ENCODE measurements around the gene PHF2. TPM values are rescaled to one million over a fixed set of nuclear protein-coding genes. Genes with fewer than 3 reads are reported as not detected.

Gene PHF2
- total RNA-seq, 1 donor from 2014 or later: 13.9 TPM

DNA sequence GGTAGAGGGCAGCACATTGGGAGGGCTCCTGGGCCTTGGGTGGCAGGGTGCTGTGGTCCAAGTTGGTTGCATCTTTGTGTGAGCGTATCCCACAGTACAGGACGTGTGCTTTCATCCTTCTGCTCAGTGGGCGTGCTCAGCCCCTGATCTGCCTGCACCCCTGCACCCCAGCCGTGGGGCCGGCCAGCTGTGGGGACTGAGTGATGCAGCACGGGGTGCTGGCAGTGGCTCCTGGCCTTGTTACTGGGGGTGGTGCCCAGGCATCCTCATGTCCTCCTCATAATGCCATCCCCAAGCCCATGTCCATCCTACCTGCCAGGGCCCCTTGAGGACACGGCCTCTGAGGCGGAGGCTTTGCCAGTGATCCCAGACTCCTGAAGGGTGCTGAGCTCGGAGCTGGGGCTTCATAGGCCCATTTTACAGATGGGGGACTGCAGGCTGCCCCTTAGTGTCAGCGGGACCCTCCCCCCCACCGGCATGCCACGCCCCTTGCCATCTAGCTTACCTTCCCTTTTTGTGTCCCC is 100.7 kb downstream of the PHF2 start:
- DNase-seq (ENCODE audit: low read depth in 2 of 2): no peak

DNA sequence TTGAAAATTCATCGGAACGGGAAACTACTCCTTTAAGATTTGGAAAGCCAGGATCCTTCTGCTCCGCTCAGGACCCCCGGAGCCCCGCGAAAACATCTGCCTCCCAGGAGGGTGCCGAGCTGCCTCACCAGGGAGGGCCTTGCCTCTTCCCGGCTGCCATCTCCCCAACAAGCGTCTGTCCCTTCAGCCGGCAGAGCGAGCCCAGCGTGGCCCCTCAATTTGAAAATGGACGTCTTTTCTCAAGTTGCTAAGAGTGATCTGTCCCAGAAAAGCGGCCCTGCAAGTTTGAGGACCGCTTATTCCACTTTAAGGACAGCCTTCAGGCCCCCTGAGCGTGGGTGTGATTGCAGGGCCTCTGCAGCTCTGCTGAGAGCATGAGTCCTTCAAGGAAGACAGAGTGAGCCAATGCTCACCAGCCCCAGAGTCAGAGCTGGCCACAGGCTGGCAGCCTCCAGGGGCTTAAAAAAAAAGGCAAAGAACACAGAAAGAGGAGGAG is 101.3 kb downstream of the PHF2 start:
- DNase-seq (ENCODE audit: low read depth in 2 of 2): no peak

DNA sequence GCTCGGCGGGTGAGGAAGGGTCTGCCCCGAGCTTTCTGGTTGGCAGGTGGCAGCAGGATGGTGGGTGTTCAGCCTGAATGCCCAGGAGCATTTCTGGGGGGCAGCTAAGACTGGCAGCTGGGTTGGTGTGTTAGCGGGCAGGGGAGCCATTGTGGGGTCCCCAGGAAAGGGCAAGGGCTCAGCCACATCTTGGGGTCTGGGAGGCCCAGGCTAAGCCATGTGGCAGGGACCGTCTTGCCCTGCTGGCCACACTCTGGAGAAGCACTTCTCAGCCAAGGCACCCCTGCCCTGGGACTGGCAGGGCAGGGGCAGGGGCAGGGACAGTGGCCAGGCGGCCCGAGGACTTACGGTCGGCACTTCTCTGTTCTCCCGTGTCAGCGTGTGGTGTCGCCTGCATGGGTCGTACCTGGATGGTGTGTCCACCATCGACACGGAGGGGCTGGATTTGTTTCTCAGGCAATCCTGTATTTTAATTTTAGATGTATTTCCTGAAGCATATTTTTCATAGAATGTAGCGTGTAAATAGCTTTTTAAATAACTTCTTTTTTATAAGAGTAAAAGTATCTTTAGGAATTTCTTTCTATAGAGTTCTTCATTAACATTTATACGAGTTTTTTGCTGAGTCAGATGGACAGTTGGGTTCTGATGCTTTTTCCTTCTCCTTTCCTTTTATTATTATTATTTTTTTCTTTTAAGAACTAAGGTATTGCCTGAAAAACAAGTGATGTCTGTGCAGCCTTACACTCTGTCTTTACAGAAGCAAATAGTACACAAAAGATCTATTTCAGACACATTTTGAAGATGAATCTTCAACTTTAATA is 102.0 kb downstream of the PHF2 start:
- DNase-seq (ENCODE audit: low read depth in 2 of 2): no peak

DNA sequence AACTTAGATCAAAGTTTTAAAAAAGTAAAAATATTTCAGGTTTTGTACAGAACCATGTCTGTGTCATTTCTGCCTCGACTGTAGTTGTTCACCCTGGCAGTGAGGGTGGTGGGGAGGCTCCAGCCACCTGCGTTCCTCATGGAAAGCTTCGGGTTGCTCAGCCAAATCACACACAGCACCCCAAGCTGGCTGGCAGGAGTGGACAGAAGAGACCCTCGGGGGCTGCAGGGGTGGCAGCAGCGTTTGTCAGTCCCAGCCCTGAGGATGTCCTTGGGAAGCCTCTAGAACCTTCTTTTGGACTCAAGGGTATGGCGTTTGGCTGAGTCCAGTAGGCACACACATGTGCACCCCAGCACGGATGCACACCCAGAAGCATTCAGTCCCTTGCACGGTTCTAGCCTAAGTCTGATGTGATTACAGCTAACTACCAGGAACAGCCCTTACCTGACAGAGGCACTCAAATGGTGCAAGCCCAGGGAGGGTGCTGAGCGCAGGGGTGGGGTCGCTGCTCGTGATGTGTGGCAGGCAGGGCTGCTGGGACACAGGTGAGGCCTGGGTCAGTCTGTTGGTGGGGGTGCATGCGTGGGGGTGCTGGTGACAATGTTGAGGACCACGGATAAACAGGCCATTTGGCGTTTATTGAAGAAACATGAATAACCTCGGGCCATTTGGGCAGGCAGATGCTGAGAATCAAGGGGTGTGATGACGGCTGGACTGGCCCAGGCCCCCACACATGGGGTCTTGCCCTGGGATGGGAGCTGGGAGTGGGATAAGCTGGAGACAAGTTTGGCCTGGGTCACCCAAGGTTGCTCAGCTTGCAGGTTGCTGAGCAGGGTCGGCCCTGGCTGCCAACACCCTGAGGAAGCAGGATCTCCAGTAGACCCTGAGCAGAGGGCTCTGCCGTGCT is 103.4 kb downstream of the PHF2 start:
- no peak for DNase-seq (ENCODE audit: low read depth in 2 of 2)

DNA sequence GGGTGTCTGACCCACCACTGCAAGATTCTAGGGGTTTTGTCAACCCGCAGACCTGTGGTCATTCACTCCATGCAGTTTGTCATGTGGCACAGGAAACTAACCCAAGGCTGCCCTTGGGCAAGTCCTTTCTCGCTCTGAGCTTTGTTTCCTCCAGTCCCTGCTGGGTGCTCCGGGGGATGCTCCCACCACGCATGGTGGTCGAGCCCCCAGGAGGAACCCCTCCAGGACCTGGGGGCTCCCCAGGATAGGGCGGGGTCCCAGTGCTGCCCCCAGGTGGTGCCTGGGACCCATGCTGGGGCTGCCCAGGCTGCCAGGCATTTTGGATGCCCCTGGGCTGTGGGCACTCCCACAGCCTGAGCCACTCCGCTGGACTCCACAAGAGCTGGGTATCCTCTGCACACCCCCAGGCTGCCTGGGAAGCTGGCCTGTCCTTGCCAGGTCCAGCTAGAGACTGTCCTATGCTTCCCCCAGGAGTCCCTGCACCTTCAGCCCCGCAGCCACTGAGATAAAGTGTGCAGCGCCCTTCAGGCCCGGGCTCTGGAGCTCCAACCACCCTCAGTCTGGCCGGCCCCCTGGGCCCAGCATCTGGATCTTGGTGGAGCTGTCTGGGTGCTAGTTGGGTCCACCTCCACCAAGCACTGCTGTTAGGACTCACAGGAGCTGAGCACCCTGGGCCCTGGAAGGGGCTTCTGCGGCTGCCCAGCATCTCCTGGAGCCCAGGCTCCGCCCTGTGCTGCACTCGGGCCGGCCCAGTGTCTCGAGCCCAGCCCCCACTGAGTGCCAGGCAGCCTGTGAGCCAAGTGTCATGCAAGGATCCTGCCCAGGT is 104.3 kb downstream of the PHF2 start:
- DNase-seq (ENCODE audit: low read depth in 2 of 2): no peak

DNA sequence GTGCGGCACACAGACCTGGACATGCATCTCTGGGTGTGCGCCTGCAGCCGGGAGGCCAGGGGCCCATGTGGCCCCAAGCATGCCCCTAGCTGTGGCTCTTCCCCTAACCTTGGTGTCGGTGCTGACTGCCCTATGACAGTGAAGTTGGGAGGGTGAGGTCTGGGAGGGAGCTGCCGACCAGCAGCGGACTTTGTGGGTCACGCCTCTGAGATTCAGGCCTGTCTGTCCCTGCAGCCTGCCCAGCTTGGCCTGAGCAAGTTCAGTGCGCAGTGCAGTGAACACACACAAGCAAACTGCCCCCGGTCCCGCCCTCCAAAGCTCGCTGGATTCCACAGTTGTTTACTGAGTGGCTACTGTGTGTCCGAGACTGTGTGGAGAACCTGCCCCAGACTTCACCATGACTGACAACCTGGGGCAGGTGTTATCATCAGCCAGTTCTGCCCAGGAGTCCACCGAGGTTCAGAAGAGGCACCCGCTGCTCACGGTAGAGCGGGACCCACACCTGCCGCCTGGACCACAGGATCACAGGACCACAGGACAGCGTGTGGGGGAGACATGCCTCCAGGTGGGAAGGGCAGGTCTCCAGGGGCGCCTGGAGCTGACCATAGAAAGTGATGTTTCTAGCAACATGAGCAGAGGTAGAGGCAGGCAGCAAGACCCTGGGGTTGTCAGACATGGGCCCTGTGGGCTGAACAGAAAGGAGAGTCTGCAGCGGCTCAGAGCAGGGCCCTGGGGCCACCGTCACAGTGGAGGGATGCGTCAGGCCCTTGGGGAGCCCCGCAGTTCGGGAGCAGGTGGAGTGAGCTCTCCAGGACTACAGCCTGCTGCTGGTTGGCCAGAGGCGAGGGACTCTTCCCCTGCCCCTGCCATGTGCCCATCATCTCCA is 105.1 kb downstream of the PHF2 start:
- no peak for DNase-seq (ENCODE audit: low read depth in 2 of 2)

DNA sequence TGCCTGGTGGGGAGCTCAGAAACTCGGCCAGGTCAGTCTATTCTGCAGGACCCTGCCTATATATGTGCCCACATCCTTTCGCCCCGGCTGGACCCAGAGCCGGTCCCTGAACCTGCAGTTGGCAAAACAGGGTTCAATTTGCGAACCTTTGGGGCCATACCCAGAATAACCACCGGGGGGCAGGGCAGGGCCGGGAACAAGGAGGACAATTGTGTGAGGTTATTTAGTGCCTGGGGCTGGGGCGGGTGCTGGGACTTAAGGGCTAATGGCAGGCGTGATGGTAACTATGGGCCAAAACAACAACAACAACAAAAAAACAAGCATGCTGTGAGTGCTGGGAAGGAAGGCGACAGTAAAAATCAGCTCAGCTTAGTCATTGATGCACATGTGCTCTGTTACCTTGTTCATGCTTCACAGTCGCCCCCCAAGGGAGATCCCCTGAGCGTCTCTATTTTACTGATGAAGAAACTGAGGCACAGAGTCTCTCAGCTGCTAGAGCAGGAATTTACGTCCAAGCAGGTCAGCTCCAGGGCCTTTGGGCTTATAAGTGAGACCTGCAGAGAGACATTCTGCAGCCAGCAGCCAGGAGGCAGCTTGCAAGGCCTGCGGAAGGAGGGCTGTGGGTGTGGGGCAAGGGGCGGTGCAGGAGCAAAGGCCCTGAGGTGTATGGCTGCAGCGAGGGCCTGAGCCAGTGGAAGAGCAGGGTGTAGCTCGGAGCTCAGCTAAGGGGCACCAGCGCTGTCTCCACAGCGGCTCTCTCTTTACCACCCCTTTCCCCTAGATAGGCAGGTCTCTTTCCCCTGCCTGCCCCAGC is 106.0 kb downstream of the PHF2 start:
- peak; percentile 61 to 65 for DNase-seq (ENCODE audit: low read depth in 2 of 2)

DNA sequence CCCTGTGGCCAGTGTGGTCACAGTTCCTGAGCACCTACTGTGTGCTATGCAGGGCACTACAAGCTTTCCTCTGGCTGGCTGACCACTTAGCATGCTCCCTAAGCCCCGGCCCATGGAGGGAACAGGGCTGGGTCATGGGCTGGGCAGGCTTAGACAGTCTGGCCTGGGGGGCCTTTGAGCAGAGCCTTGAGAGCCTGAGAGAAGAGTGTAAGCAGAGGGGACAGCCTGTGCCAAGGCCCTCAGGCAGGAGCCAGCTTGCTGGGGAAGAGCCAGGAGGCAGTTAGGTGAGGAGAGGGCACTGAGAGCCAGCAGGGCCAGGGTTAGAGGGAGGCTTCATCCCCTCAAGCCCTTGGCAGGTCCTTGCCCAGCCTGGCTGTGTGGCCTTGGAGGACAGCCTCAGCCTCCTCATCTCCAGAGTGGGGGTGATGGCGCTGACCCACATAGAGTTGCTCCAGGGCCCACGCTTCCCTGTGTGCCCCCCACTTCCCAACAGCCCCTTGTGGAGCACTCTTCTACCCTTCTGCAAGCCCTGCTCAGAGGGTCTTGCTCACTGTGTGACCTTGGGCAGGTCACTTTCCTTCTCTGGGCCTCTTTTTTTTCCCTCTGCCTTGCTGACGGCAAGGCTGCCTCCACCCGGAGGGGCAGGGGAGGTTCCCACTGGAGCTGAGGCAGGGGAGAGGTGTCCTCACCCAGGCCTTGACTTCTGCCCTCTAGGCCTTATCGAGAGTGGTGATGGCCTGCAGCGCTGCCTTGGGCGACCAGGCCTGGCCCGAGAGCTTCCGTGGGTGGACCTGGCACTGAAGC is 107.1 kb downstream of the PHF2 start:
- no peak for DNase-seq (ENCODE audit: low read depth in 2 of 2)

DNA sequence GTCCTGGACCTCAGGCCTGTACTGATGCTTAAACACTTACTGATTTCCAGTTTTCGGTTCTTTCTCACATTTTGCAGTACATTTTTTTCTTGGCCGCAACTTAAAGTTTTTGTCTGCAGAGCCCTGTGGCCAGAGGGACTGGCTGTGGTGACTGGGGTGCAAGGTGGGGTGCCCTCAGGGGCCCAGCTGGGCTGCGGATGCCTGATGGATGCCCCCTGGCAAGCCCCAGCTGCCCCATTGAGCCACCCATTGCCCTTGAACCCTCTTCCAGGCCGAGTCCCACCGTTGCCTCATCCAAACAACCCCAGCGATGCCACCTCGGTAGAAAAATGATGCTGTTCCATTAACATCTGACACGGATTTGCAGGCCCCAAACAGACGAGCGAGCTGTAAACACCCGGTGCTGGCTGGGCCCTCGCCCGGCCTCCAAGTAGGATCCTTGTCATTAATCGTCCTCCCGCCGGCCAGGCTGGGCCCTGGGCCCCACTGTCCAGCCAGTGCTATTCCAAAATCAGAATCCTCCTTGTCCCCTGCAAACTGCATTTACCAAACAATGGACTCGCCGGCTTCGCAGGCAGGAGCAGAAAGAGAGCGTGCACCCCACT is 107.9 kb downstream of the PHF2 start:
- DNase-seq (ENCODE audit: low read depth in 2 of 2): no peak

DNA sequence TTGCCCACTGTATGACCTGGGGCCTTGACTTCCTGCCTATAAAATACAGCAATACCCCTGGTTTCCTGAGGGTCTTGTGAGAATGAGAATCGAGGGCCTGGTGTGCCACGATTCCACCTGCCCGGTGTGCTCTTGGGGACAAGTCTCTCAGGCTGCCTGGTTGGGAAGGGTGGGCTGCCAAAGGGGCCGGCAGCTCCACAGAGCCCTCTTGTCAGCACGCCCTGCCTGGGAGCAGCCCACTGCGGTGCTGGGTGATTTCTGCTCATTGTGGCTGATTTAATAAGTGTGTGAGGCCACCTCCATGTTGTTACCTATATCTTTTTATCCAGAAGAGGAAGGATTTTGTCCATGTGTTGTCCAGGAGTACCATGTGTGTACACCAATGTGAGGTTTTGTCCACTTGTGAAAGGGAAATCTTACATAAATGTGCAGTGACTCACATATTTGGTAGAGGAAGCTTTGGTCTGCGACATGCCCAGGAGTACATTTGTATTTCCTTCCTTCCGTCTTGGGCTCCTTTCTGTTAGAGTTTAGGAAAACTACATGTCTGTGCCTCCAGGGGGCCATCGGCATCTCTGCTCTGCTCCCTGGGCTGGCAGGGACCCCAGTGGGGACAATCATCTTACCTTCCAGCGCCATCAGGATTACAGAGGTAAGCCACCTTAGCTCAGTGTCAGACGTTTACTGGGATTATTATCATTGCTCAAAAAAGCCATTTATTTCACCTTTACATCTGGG is 108.6 kb downstream of the PHF2 start:
- DNase-seq (ENCODE audit: low read depth in 2 of 2): peak in 1 of 2 donors; percentile 42

DNA sequence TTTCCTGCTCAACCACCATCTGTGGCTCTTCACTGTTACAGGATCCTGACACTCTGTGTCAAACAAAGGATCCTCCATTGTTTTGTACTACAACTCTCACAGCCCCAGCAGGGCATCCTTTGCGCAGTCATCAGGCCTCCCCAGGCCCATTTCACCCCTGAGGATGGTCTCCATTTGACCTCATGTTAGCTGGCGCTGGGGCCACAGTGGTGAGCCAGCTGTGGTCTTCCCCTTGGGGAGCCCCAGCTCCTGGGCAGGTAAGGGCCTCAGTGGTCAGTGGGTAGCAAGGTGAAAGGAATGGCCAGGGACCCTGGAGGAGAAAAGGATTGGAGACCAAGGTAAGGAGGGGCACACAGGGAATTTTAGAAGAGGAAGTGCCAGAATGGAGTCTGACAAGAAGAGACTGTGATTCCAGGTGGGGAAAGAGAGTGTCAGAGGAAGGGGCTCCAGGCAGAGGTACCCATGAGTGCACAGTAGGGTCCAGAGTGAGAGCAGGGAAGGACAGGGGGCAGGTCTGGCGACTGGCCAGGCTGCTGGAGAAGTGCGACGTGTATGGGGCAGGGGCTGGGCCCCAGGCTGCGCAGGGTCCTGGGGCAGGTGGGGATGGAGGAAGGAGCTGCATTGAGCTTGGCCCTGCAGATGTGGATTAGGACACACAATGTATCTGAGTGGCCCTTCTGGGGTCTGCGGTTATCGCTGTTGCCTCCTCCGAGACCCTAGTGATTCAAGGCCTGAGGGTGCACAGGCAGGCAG is 109.9 kb downstream of the PHF2 start:
- no peak for DNase-seq (ENCODE audit: low read depth in 2 of 2)

DNA sequence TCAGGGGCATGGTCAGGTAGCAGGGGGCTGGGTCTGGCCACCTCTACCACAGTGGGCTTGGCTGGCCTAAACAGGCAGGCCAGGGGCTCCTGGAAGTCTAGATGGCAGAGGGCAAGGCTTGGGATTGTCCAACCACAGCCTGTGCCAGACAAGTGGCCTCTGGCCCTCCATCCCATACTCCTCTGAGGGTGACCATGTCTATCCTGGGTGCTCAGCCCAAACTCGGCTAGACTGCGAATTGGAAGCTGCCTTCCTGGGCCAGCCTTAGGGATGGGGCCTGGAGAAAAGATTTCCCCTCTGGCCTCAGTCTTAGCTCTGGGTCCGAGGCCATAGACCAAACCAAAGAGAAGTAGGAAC is 110.5 kb downstream of the PHF2 start:
- DNase-seq (ENCODE audit: low read depth in 2 of 2): no peak

DNA sequence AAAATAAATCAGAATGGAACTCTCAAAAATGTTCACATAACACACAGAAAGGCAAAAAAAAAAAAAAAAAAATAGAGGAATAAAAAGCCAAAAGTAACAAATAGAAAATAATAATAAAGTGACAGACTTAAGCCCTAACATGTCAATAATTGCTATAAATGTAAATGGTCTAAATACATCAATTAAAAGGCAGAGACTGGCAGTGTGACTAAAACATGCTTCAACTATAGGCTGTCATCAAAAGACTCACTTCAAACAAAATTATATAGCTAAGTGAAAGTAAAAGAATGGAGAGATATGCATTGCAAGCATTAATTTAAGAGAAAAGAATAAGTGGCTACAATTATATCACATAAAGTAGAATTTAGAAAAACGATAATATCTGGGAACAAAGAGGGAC is 114.2 kb downstream of the PHF2 start:
- DNase-seq (ENCODE audit: low read depth in 2 of 2): no peak

DNA sequence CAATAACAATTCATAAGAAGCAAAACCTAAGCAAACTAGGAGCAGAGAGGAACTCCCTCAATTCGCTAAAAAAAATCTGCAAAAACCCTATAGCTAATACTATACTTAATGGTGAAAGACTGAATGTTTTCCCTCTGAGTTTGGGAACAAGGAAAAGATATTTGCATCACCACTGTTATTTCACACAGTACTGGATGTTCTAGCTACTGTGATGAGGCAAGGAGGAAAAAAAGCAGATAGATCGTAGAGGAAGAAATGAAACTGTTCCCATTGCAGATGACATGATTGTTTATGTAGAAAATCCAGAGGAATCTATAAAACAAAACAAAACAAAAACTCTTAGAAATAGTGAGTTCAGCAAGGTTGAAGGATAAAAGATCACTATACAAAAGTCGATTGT is 116.7 kb downstream of the PHF2 start:
- DNase-seq (ENCODE audit: low read depth in 2 of 2): no peak

DNA sequence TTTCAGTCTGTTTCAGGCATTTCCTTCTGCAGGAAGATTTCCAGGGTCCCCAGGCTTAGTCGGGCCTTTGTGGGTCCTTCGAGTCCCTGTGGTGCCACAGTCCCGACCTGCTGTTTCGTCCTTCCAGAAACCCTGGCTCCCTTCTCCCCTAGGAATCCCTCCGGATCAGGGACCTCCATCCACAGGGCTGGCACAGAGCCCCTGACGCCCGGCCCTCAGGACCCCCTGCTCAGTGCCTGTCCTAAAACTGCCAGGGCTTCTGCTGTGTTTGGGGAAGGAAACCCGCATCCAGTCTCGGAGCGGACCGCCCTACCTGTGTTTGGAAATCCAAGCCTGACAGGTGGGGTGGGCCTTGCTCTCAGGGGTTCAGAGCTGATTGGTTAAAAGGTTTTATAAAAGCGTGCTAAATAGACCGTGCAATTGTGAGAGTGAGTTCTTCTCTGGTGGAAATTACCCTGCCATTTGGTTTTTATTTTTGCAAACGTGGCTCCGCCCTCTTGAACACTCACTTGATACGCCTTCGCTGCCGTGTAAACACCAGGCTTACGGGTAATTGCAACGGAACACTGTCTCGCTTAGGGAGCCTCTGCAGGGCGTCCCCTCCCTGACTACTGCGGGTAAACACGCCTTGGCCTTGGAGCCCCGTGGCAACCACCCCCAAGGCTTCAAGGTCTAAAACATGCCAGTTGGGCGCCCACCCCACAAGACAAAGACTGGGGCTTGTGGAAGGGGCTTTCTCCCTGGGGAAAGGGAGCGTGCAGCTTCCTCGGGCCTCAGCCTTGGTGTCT is 121.2 kb downstream of the PHF2 start:
- DNase-seq (ENCODE audit: low read depth in 2 of 2): no peak

All from lung microvascular endothelial cell (primary cell).